GM18526 (cell line): ENCODE data around the gene CTBP2.

ENCODE experiments used
- POLR2A ChIP-seq: IDR thresholded peaks from 3 replicates; pipeline ENCODE4 v1.6.1; 2011; ENCODE audit not compliant: insufficient read length; ENCODE audit errors: extremely low read depth

CTBP2 gene

GRCh38 chr10:125159932-125160855 lies at the start of gene CTBP2:
CTBP2 (minus strand) TSS chr10:125160563.
- TF ChIP-seq POLR2A: no peak

- no peak for TF ChIP-seq POLR2A
These were observed 49.4 kb upstream of the CTBP2 start for GRCh38 chr10:125209591-125210355.

- no peak for TF ChIP-seq POLR2A
These were observed 48.6 kb upstream of the CTBP2 start for GRCh38 chr10:125208854-125209565.

- no peak for TF ChIP-seq POLR2A
These were observed 46.3 kb upstream of the CTBP2 start for GRCh38 chr10:125206623-125207022.

GRCh38 chr10:125205431-125205830 lies 45.1 kb upstream of the CTBP2 start:
- TF ChIP-seq POLR2A: no peak

GRCh38 chr10:125204400-125204799 lies 44.0 kb upstream of the CTBP2 start:
- no peak for TF ChIP-seq POLR2A

- no peak for TF ChIP-seq POLR2A
These were observed 42.9 kb upstream of the CTBP2 start for GRCh38 chr10:125203186-125203800.

- no peak for TF ChIP-seq POLR2A
These were observed 41.6 kb upstream of the CTBP2 start for GRCh38 chr10:125201791-125202622.

- no peak for TF ChIP-seq POLR2A
These were observed 40.8 kb upstream of the CTBP2 start for GRCh38 chr10:125201108-125201524.

GRCh38 chr10:125200396-125200795 lies 40.0 kb upstream of the CTBP2 start:
- TF ChIP-seq POLR2A: no peak

GRCh38 chr10:125199270-125199669 lies 38.9 kb upstream of the CTBP2 start:
- TF ChIP-seq POLR2A: no peak

- TF ChIP-seq POLR2A: no peak
These were observed 34.5 kb upstream of the CTBP2 start for GRCh38 chr10:125194814-125195213.

- TF ChIP-seq POLR2A: no peak
These were observed 33.0 kb upstream of the CTBP2 start for GRCh38 chr10:125193306-125193877.

- TF ChIP-seq POLR2A: no peak
These were observed 32.3 kb upstream of the CTBP2 start for GRCh38 chr10:125192620-125193019.
